Adrenal gland (tissue), 5 donors: ENCODE results near the gene DMD.

Experiments used
- POLR2A ChIP-seq, 2 donors: fragments of 450-650 bp; IDR thresholded peaks; one replicate each; pipeline ENCODE4 v1.6.1; 2017; ENCODE audit warnings: antibody characterized with exemption in 2 of 2, mild to moderate bottlenecking in 2 of 2, moderate library complexity in 1 of 2
- TF ChIP-seq, protein P1 (sequence below), 6 experiments: fragments of 450-650 bp in 4 of 6; fragments of 200-600 bp in 2 of 6; sonication (generic) in 1 of 6; IDR thresholded peaks; 1 replicate in 5 of 6; 2 replicates in 1 of 6; pipeline versions ENCODE4 v1.5.1 to v1.8.0; 2016 to 2021; ENCODE audit warnings: antibody characterized with exemption in 6 of 6, mild to moderate bottlenecking in 2 of 6, moderate library complexity in 1 of 6
- donor health status: DM: no; HTN: no; CAD: no.

DNA sequence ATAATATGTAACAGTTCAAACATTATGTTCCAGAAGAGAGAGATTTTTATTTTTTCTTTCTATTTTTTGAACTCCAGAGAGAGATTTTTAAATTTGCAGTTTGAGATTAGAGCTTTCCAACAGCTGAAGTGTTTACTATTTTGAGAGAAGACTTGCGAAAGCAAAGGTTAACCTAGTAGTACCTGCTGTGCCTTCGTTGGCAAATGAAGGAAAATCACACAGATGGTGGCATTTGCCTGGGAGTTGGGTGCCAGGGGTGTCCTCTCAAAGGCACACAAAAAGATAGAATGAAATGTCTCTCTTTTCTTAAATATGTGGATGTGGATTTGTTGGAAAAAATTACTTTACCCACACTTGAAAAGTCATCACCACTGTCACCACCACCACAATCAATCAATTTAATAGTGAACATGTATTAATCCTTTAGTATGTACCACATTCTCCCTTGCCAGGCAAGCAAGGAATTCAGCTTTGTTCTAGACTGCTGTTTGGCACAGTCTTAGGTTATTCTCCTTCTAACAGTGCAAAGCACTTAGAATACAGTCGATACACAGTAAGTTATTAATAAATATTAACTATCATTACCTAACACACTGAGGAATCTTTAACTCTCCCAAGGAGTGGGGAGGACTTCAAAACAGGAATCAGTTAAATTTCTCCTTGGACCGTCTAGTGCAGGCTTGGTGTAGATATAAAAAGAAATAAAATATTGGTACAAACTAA is 1301.3 kb downstream of the DMD start:
- TF ChIP-seq, protein P1, sequence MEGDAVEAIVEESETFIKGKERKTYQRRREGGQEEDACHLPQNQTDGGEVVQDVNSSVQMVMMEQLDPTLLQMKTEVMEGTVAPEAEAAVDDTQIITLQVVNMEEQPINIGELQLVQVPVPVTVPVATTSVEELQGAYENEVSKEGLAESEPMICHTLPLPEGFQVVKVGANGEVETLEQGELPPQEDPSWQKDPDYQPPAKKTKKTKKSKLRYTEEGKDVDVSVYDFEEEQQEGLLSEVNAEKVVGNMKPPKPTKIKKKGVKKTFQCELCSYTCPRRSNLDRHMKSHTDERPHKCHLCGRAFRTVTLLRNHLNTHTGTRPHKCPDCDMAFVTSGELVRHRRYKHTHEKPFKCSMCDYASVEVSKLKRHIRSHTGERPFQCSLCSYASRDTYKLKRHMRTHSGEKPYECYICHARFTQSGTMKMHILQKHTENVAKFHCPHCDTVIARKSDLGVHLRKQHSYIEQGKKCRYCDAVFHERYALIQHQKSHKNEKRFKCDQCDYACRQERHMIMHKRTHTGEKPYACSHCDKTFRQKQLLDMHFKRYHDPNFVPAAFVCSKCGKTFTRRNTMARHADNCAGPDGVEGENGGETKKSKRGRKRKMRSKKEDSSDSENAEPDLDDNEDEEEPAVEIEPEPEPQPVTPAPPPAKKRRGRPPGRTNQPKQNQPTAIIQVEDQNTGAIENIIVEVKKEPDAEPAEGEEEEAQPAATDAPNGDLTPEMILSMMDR (IDR thresholded peaks at IDR 0.05) = no peak
- no peak for TF ChIP-seq POLR2A (IDR thresholded peaks at IDR 0.05)
